Activated T-helper 2 cell treated with anti-CD3 and anti-CD28 coated beads, Interferon-gamma antibody, Interleukin-2, Interleukin-4, amounts not matched to agents 10 μg/mL and 5 μg/mL and 100 μg/mL, durations not matched to agents 14 hours and 24 hours and 36 hours (primary cell): ENCODE results near the gene MPP4. TPM values are rescaled to one million over a fixed set of nuclear protein-coding genes. Genes with fewer than 3 reads are reported as not detected.

Experiments used
- DNase-seq: peaks from one replicate; pipeline ENCODE4 v3.0.0; 2021; ENCODE audit warnings: low spot score
- H3K27ac Mint-ChIP-seq: one replicate; pipeline ENCODE4 v1.8.0; 2021; ENCODE audit warnings: mixed read lengths
- H3K27me3 Mint-ChIP-seq: one replicate; pipeline ENCODE4 v1.8.0; 2021; ENCODE audit warnings: low read depth, mixed read lengths
- H3K36me3 Mint-ChIP-seq: one replicate; pipeline ENCODE4 v1.8.0; 2021; ENCODE audit warnings: low read depth, mixed read lengths
- H3K4me1 Mint-ChIP-seq: one replicate; pipeline ENCODE4 v1.8.0; 2021; ENCODE audit warnings: low read depth, mixed read lengths
- H3K4me3 Mint-ChIP-seq: one replicate; pipeline ENCODE4 v1.8.0; 2021; ENCODE audit warnings: low read depth, mild to moderate bottlenecking, moderate library complexity, mixed read lengths
- H3K9me3 Mint-ChIP-seq: one replicate; pipeline ENCODE4 v1.8.0; 2021; ENCODE audit warnings: mixed read lengths
- intact Hi-C: fragments of 100-400 bp; cut with micrococcal nuclease; formaldehyde crosslinking; loops from one replicate; pipeline ENCODE4 v1.15.1; 2023
- total RNA-seq: library from RNA; stranded (reverse); gene quantifications from 2 replicates; pipeline ENCODE4 v1.2.3, GENCODE V29; 2022

MPP4 gene
- total RNA-seq, 1 donor from 2014 or later: not detected

GRCh38 chr2:201664334-201664733 lies 34.1 kb downstream of the MPP4 start:
- no peak overlapping the region for H3K4me3 Mint-ChIP-seq
- intact Hi-C loops: no loop called here
- H3K9me3 Mint-ChIP-seq: no peaks in the 10 kb centered on the region
- no peaks in the 10 kb centered on the region for H3K36me3 Mint-ChIP-seq
- H3K4me1 Mint-ChIP-seq: no peaks in the 10 kb centered on the region
- peaks cover 14% of the 10 kb centered on the region for H3K27me3 Mint-ChIP-seq
- no peak for DNase-seq
- H3K27ac Mint-ChIP-seq: no peak overlapping the region

GRCh38 chr2:201661366-201661765 lies 37.1 kb downstream of the MPP4 start:
- no peak overlapping the region for H3K27ac Mint-ChIP-seq
- DNase-seq: no peak
- H3K4me1 Mint-ChIP-seq: no peaks in the 10 kb centered on the region
- no peaks in the 10 kb centered on the region for H3K9me3 Mint-ChIP-seq
- H3K27me3 Mint-ChIP-seq: peaks cover 17% of the 10 kb centered on the region
- H3K4me3 Mint-ChIP-seq: no peak overlapping the region
- H3K36me3 Mint-ChIP-seq: no peaks in the 10 kb centered on the region
- intact Hi-C loops: no loop called here

DNA sequence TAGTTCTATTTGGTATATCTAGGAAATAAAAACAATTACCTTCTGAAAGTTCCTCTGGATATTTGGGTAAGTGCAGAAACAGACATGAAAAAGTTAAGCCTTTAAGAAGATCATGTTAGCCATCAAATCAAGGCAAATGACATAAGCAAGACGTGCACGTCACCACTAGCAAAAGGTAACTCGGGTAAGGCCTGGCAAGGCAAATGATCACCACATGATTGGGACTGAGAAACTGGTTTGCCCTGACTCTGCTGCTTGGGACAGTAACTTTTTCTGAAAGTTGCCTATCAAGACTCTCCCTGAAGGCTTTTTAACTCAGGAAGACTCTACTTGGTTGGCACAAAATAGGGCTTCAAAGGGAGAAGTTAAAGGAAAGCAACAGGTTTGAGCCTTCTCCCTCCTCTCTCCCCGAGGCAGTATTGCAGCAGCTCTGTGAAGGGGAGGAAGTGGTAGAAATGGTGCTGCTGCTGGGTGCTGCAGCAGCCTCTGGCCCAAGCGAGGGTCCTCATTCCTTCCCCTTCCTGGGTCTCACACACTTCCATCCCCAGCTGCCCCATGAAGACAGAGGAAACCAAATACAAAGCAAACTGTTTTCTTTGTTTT lies 38.0 kb downstream of the MPP4 start:
- Mint-ChIP-seq H3K4me1 (no peaks in the 10 kb centered on the region), H3K4me3 (no peak overlapping the region), H3K36me3 (no peaks in the 10 kb centered on the region), H3K27ac (no peak overlapping the region), H3K27me3 (peaks cover 15% of the 10 kb centered on the region), H3K9me3 (no peaks in the 10 kb centered on the region)
- DNase-seq: no peak
- intact Hi-C loops: no loop called here

DNA sequence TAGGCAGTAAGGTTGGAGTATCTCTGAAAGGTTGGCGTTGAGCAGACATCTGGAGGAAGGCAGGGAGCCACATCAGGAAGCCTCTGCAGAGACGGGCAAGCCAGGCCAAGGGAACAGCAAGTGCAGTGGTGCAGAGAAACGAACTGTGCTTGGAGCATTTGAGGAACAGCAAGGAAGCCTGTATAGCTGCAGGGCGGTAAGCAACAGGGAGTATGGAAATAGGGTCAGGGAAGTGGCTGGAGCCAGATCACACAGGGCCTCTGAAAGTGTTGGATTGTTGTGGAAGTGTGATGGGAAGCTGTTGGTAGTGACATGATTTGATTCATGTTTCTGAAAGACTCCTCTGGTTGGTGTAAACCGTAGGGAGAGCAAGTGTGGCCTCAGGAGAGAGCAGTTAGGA lies 41.7 kb downstream of the MPP4 start:
- Mint-ChIP-seq H3K36me3 (no peaks in the 10 kb centered on the region), H3K4me1 (peaks cover 4% of the 10 kb centered on the region), H3K27ac (no peak overlapping the region), H3K27me3 (peaks cover 16% of the 10 kb centered on the region), H3K4me3 (no peak overlapping the region), H3K9me3 (no peaks in the 10 kb centered on the region)
- intact Hi-C loops: no loop called here
- DNase-seq: no peak

DNA sequence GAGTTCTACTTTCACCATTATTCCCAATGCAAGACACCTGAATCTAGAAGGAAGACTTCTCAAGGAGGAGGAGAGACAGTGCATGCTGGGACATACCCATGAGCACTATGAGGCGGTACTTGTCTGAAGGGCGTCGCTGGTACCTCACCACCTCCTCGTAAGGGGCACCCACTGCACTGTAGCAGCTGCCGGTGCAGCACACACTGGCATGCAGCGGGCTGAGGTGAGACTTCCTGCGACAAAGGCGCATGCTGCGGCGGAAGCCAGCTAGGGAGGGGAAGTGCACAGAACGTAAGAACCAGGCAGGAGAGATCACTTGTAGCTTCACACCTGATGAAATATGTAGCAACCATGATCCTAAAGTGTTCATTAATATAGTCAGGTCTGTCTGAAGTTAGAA lies 42.3 kb downstream of the MPP4 start:
- no peak overlapping the region for H3K27ac Mint-ChIP-seq
- no peaks in the 10 kb centered on the region for H3K36me3 Mint-ChIP-seq
- no peaks in the 10 kb centered on the region for H3K9me3 Mint-ChIP-seq
- DNase-seq: no peak
- H3K27me3 Mint-ChIP-seq: peaks cover 19% of the 10 kb centered on the region
- peaks cover 4% of the 10 kb centered on the region for H3K4me1 Mint-ChIP-seq
- H3K4me3 Mint-ChIP-seq: no peak overlapping the region
- intact Hi-C loops: no loop called here

DNA sequence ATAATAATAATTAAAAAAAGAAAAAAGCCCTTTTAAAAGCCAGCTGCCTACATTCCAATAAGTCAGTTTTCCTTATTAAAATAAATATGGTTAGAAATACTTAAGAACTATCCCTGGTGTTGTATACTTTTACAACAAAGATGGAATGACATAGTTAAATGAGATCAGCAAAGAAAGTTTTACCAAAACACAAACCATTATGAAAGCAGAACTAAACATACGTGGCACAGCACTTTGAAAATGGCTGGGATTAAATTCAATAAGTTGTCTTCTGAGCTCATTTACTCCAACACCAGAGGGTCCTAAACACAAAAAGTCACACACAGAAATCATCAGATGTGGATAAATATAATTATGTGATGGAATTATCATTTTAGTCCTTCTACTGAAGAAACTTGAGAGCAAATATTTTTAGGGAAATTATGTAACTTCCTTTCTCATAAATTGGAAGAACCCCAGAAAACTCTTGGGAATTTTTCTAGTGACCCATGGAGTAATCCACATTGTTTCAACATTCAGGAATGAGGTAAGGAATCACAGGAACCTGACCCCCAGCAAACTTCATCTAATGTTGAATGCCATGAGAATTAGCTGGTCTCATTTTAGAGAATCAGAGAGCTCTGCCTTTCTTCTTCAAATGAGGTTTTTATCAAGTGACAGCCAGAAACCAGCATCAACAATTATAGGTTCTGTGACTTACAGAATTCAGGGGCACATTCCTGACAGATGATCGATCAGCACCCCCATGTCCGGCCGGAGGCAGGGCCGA lies 43.6 kb downstream of the MPP4 start:
- no peaks in the 10 kb centered on the region for H3K9me3 Mint-ChIP-seq
- H3K4me1 Mint-ChIP-seq: peaks cover 4% of the 10 kb centered on the region
- no peak for DNase-seq
- no peak overlapping the region for H3K4me3 Mint-ChIP-seq
- H3K36me3 Mint-ChIP-seq: no peaks in the 10 kb centered on the region
- H3K27ac Mint-ChIP-seq: no peak overlapping the region
- intact Hi-C loops: no loop called here
- peaks cover 19% of the 10 kb centered on the region for H3K27me3 Mint-ChIP-seq

- no peaks in the 10 kb centered on the region for H3K9me3 Mint-ChIP-seq
Observed at GRCh38 chr2:201653221-201653620, 45.2 kb downstream of the MPP4 start.

GRCh38 chr2:201649442-201649841 lies 49.0 kb downstream of the MPP4 start:
- no peaks in the 10 kb centered on the region for H3K36me3 Mint-ChIP-seq
- no peak overlapping the region for H3K27ac Mint-ChIP-seq
- peaks cover 6% of the 10 kb centered on the region for H3K27me3 Mint-ChIP-seq
- DNase-seq: no peak
- H3K4me3 Mint-ChIP-seq: no peak overlapping the region
- no peaks in the 10 kb centered on the region for H3K9me3 Mint-ChIP-seq
- H3K4me1 Mint-ChIP-seq: peaks cover 4% of the 10 kb centered on the region
- intact Hi-C loops: no loop called here

More at GRCh38 chr2:201653221-201653620, 45.2 kb downstream of the MPP4 start:
- Mint-ChIP-seq H3K27ac (no peak overlapping the region), H3K27me3 (peaks cover 17% of the 10 kb centered on the region), H3K36me3 (no peaks in the 10 kb centered on the region), H3K4me3 (no peak overlapping the region), H3K4me1 (peaks cover 4% of the 10 kb centered on the region)
- no peak for DNase-seq
- intact Hi-C loops: no loop called here

GRCh38 chr2:201647431-201647830 lies 51.0 kb downstream of the MPP4 start:
- Mint-ChIP-seq H3K4me3 (no peak overlapping the region), H3K27ac (no peak overlapping the region), H3K36me3 (no peaks in the 10 kb centered on the region), H3K4me1 (peaks cover 9% of the 10 kb centered on the region), H3K27me3 (peaks cover 5% of the 10 kb centered on the region), H3K9me3 (no peaks in the 10 kb centered on the region)
- no peak for DNase-seq
- intact Hi-C loops: no loop called here

DNA sequence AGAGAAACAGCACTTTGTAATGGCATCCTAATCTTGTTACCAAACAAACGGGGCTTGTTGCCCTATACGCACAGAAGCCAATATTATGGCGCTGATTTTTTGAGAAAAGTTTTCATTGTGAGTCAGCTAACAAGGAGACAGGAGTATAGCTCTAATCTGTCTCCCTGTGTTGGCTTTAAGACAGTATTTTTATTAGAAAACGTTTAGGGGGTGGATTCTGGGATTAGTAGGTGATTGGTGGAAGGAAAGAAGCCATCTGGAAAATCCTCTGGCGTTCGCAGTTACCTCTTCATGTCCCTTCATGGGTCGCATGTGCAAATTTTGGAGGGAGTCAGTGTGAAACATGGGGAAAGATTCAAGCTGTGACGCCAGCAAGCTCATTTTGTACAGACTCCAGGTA lies 54.4 kb downstream of the MPP4 start:
- Mint-ChIP-seq H3K27me3 (peaks cover 1% of the 10 kb centered on the region), H3K27ac (no peak overlapping the region), H3K36me3 (no peaks in the 10 kb centered on the region), H3K4me1 (peaks cover 15% of the 10 kb centered on the region), H3K9me3 (no peaks in the 10 kb centered on the region), H3K4me3 (peak overlapping the region; percentile 77)
- DNase-seq: no peak
- intact Hi-C loops: no loop called here

DNA sequence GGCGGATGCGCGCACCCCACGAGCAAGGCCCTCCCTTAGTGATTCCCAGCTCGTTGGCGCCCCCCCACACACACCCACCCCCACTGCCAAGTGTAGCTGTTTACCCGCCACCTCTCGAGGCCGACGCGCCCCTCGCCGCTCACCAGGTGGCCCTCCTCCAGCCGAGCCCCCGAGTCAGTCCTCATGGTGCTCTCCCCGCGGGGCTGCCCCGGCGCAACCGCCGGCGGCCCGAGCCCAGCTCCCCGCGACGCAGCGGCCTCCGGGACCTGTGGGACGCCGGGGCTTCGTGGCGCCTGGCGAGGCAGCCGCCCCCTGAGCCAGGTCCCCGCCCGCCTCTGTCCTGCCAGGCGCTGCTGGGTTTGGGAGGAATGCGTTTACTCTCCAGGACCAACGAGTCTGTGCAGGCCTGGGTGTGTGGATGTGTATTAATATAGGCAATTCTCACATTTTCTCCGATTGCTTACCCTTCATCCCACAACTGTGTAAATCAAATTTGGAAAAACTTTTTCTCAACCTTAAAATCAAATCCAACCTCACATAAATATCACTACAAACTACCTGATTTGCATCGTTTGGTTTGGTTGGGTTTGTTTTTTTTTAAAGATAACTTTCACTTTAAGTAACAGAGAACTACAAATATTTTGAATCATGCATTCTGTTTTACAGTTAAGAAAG lies 55.1 kb downstream of the MPP4 start, which contains the start of gene TMEM237:
Gene TMEM237 (minus strand): TSS at position 288 of the 675 bp plus-strand sequence. CDS start 103 bp downstream, at position 185.
- Mint-ChIP-seq H3K4me3 (peak within 1 kb of the TSS; percentile 87), H3K9me3 (no peaks in the 10 kb centered on the region), H3K27me3 (peaks cover 1% of the 10 kb centered on the region), H3K4me1 (peaks cover 15% of the 10 kb centered on the region), H3K27ac (peak within 1 kb of the TSS; percentile 91), H3K36me3 (peaks cover 5% of the 10 kb centered on the region)
- intact Hi-C loops: loop anchor here (2.0 kb wide), 2 partner anchors 137 to 411 kb away; partner anchors contain the start of gene ALS2
- peak; percentile 32 for DNase-seq

DNA sequence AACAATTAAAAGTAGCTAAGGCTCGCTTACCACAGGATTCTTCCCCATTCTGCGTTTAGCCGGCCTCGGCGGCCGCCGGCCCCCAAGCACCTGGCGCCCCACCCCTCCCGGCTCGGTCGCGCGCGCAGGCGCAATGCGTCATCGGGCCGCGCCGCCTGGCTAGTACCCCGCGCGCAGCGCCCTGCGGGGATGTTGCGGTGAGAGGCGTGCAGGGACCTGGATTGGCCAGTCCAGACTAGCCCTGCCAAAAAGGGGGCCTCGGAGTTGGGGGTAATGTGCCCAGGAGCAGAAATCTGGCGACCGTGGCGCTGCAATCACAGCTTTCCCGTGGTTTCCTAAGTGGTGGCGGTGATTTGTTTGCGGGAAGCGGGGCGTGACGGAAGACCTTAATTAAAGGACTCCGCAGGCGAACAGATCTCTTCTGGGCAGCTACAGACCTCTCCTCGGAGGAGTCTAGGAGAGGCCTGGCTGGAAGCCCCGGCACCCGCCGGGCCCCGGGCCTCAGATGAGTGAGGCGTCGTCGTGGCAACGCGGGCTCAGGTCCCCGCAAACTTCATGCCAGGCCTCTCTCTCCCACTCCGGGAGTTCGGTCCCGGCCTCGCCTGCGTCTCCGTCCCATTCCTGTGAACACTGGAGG lies 55.7 kb downstream of the MPP4 start:
- Mint-ChIP-seq H3K4me3 (peak overlapping the region; percentile 87), H3K27ac (peak overlapping the region; percentile 91), H3K27me3 (peaks cover 1% of the 10 kb centered on the region), H3K4me1 (peaks cover 15% of the 10 kb centered on the region), H3K9me3 (no peaks in the 10 kb centered on the region), H3K36me3 (peaks cover 12% of the 10 kb centered on the region)
- DNase-seq: peak; percentile 85
- intact Hi-C loops: loop anchor here (1.0 to 2.0 kb wide), 3 partner anchors 138 to 410 kb away; partner anchors contain the start of genes ALS2, STRADB and TRAK2
